NCI-H1105 treated with DMSO at 0.1 percent for 48 hours (cell line): Measurements from ENCODE around the gene AUTS2.
"Not testable (repeated sequence)": the region's sequence is repeated elsewhere in the genome, so short reads cannot be mapped to it uniquely, and the experiment has no call there.

ENCODE experiments used
- DNase-seq: peaks from one replicate; lab custom pipeline; 2025; lab: John Stamatoyannopoulos, UW

Gene AUTS2

GRCh38 chr7:70631718-70632117 is 1033.4 kb downstream of the AUTS2 start:
- DNase-seq, result no peak

GRCh38 chr7:70632400-70632799 is 1034.1 kb downstream of the AUTS2 start:
- DNase-seq, result no peak

- DNase-seq, result no peak
Observed at GRCh38 chr7:70634071-70634470, 1035.8 kb downstream of the AUTS2 start.

- no peak for DNase-seq
Observed at GRCh38 chr7:70634610-70635068, 1036.4 kb downstream of the AUTS2 start.

- no peak for DNase-seq
Observed at GRCh38 chr7:70635633-70636032, 1037.4 kb downstream of the AUTS2 start.

- DNase-seq, result no peak
Observed at GRCh38 chr7:70636169-70636568, 1037.9 kb downstream of the AUTS2 start.

- DNase-seq, result peak; percentile 22
Observed at GRCh38 chr7:70637726-70638125, 1039.5 kb downstream of the AUTS2 start.

GRCh38 chr7:70638158-70639107 is 1040.2 kb downstream of the AUTS2 start:
- peak; percentile 69 for DNase-seq

- DNase-seq, result no peak
Observed at GRCh38 chr7:70640266-70640833, 1042.1 kb downstream of the AUTS2 start.

- no peak for DNase-seq
Observed at GRCh38 chr7:70641882-70642281, 1043.6 kb downstream of the AUTS2 start.

GRCh38 chr7:70645279-70645678 is 1047.0 kb downstream of the AUTS2 start:
- no peak for DNase-seq

- DNase-seq, result no peak
Observed at GRCh38 chr7:70645876-70646351, 1047.6 kb downstream of the AUTS2 start.

GRCh38 chr7:70646536-70647248 is 1048.4 kb downstream of the AUTS2 start:
- no peak for DNase-seq

- DNase-seq, result no peak
Observed at GRCh38 chr7:70647801-70648498, 1049.7 kb downstream of the AUTS2 start.

- not testable (repeated sequence) for DNase-seq
Observed at GRCh38 chr7:70648499-70648861, 1050.2 kb downstream of the AUTS2 start.

- no peak for DNase-seq
Observed at GRCh38 chr7:70649323-70649722, 1051.0 kb downstream of the AUTS2 start.

GRCh38 chr7:70654146-70654545 is 1055.9 kb downstream of the AUTS2 start:
- no peak for DNase-seq

- DNase-seq, result no peak
Observed at GRCh38 chr7:70654979-70655378, 1056.7 kb downstream of the AUTS2 start.

GRCh38 chr7:70655694-70656093 is 1057.4 kb downstream of the AUTS2 start:
- no peak for DNase-seq

GRCh38 chr7:70657571-70657970 is 1059.3 kb downstream of the AUTS2 start:
- DNase-seq, result no peak

- DNase-seq, result no peak
Observed at GRCh38 chr7:70657989-70658632, 1059.8 kb downstream of the AUTS2 start.
